HFFc6 (cell line): ENCODE measurements around the gene TMEM69. TPM values are rescaled to one million over a fixed set of nuclear protein-coding genes. Genes with fewer than 3 reads are reported as not detected.

Experiments used
- DNase-seq: peaks from one replicate; pipeline ENCODE4 v3.0.0-alpha.2; 2018
- H3K27ac Mint-ChIP-seq: 2 replicates; pipeline ENCODE4 v1.8.0; 2020; ENCODE audit warnings: mild to moderate bottlenecking, mixed read lengths
- H3K27me3 Mint-ChIP-seq: 2 replicates; pipeline ENCODE4 v1.8.0; 2021; ENCODE audit warnings: mild to moderate bottlenecking, moderate library complexity, mixed read lengths; ENCODE audit not compliant: insufficient read depth
- H3K36me3 Mint-ChIP-seq: 2 replicates; pipeline ENCODE4 v1.8.0; 2021; ENCODE audit warnings: low read depth, mixed read lengths
- H3K4me1 Mint-ChIP-seq: 2 replicates; pipeline ENCODE4 v1.8.0; 2020; ENCODE audit warnings: low read depth, mixed read lengths
- H3K4me3 Mint-ChIP-seq: 2 replicates; pipeline ENCODE4 v1.8.0; 2020; ENCODE audit warnings: mild to moderate bottlenecking, moderate library complexity, mixed read lengths
- H3K9me3 Mint-ChIP-seq: 2 replicates; pipeline ENCODE4 v1.8.0; 2020; ENCODE audit warnings: mild to moderate bottlenecking, mixed read lengths
- total RNA-seq, 6 experiments: library from RNA; stranded (reverse); fragmentation: NEBNext Ultra II Directional; extraction: Animal tissue kit (Norgen Biotek cat#: 25700); gene quantifications; 2 replicates in 1 of 6; 3 replicates in 5 of 6; pipeline ENCODE4 v1.2.3, GENCODE V29; 2021
- TF ChIP-seq, protein P1 (sequence below): fragments of 200-600 bp; sonication (generic); IDR thresholded peaks from 2 replicates; pipeline ENCODE4 v1.5.0; 2021; ENCODE audit warnings: antibody characterized with exemption, mild to moderate bottlenecking

TMEM69 gene
- total RNA-seq, 6 experiments from 2014 or later: 18.5 to 27.5 (median 22.1) TPM

DNA sequence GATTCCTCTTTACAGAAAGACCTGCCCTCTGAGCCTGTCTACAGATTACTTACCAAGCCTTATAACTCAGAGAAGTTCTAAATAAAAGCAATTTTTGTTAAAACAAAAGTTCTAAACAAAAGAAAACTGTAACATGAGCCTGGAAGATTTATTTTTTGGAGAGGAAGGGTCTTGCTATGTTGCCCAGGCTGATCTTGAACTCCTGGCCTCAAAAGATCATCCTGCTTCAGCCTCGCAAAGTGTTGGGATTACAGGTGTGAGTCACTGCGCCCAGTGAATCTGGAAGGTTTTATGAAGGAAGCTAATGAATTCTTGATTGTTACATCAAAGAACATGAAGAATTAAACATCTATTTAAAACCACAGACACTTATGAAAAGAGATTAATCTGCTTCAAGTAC is 28.8 kb upstream of the TMEM69 start:
- 0 out of 2 replicates have a peak, but pooled peaks cover 5% of the 10 kb centered on the region for H3K4me1 Mint-ChIP-seq
- no peak overlapping the region for H3K4me3 Mint-ChIP-seq
- H3K27ac Mint-ChIP-seq: no peak overlapping the region
- no peaks in the 10 kb centered on the region; the same call in 1 of the 2 replicates for H3K27me3 Mint-ChIP-seq
- DNase-seq: no peak
- TF ChIP-seq, protein P1, sequence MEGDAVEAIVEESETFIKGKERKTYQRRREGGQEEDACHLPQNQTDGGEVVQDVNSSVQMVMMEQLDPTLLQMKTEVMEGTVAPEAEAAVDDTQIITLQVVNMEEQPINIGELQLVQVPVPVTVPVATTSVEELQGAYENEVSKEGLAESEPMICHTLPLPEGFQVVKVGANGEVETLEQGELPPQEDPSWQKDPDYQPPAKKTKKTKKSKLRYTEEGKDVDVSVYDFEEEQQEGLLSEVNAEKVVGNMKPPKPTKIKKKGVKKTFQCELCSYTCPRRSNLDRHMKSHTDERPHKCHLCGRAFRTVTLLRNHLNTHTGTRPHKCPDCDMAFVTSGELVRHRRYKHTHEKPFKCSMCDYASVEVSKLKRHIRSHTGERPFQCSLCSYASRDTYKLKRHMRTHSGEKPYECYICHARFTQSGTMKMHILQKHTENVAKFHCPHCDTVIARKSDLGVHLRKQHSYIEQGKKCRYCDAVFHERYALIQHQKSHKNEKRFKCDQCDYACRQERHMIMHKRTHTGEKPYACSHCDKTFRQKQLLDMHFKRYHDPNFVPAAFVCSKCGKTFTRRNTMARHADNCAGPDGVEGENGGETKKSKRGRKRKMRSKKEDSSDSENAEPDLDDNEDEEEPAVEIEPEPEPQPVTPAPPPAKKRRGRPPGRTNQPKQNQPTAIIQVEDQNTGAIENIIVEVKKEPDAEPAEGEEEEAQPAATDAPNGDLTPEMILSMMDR: no peak
- H3K36me3 Mint-ChIP-seq: peaks cover 36% of the 10 kb centered on the region
- H3K9me3 Mint-ChIP-seq: no peaks in the 10 kb centered on the region

DNA sequence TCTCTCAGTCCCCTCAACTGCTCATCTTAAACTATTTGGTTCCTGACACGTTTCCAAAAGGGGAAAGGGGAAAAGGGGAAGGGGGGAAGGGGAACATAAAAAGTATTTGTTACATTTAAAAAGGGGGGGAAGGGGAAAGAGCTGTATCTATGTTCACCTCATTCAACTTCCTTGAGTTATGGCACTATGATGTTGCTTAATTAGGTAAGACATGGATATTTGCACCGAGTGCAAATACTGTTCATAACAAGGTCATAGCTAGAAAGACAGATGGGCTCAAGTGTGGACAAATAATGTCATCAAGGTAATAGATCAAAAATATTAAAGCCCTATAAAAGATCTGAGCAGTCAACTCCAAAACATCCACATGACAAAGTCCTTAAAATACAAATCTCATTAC is 27.6 kb upstream of the TMEM69 start:
- no peak for DNase-seq
- Mint-ChIP-seq H3K27ac (no peak overlapping the region; the same call in 1 of the 2 replicates), H3K9me3 (no peaks in the 10 kb centered on the region), H3K27me3 (no peaks in the 10 kb centered on the region), H3K4me3 (no peak overlapping the region), H3K4me1 (no peaks in the 10 kb centered on the region), H3K36me3 (peaks cover 25% of the 10 kb centered on the region)
- TF ChIP-seq, protein P1: no peak

DNA sequence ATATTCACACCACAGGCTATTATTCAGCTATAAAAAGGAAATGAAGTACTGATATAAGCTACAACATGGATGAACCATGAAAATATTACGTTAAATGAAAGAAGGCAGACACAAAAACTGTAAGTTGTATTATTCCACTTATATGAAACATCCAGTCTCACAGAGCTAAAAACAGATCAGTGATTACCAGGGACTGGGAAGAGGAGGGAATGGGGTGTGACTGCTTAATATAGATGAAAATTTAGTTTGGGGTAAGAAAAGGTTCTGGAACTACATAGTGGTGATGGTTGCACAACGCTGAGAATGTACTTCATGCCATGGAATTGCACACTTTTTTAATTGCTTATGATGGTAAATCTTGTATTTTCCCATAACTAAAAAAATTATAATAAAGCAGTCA is 21.1 kb upstream of the TMEM69 start:
- TF ChIP-seq, protein P1: no peak
- Mint-ChIP-seq H3K9me3 (no peaks in the 10 kb centered on the region), H3K4me1 (peaks cover 45% of the 10 kb centered on the region), H3K36me3 (peaks cover 5% of the 10 kb centered on the region; the same call in 1 of the 2 replicates), H3K27ac (no peak overlapping the region), H3K4me3 (no peak overlapping the region), H3K27me3 (no peaks in the 10 kb centered on the region)
- no peak for DNase-seq

DNA sequence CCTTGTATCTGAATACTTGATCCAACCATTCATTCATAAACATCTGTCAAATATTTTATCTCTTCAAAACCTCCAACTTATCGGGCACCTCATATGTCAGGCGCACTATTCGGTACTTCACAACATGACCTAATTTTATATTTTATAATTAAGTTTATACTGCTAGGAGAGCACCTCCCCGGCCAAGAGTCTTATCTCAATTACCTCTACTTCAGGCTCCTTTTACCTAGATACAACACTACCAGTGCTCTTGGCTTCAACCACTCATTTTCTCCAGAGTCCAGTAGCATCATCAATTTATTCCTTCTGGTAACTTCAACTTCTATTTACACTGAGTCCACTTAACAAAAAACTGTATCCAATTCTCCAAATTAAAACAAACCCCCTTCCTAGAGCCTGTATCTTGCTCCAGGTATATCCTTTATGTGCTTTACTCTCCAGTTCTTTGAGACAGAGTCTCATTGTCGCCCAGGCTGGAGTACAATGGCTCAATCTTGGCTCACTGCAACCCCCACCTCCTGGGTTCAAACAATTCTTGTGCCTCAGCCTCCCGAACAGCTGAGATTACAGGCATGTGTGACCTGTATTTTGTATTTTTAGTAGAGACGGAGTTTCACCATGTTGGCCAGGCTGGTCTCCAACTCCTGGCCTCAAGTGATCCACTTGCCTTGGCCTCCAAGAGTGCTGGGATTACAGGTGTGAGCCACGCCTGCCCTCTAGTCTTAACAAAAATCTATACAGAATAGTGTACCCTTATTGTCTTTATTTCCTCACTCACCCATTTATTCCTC is 20.5 kb upstream of the TMEM69 start:
- TF ChIP-seq, protein P1: no peak

DNA sequence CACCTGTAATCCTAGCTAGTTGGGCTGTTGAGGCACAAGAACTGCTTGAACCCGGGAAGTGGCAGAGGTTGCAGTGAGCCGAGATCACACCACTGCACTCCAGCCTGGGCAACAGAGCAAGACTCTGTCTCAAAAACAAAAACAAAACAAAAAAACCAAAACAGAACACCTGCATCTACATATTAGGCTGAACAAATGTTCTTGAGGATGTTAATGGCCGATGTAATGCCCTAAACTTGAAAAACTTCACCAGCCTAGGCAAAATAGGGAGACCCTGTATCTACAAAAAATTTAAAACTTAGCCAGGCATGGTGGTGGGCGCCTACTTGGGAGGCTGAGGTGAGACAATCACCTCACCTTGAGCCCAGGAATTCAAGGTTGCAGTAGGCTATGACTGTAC is 19.5 kb upstream of the TMEM69 start:
- Mint-ChIP-seq H3K36me3 (peaks cover 5% of the 10 kb centered on the region; the same call in 1 of the 2 replicates), H3K4me3 (no peak overlapping the region), H3K9me3 (no peaks in the 10 kb centered on the region), H3K4me1 (peaks cover 54% of the 10 kb centered on the region), H3K27ac (no peak overlapping the region), H3K27me3 (no peaks in the 10 kb centered on the region)
- TF ChIP-seq, protein P1: no peak
- DNase-seq: no peak

More for the DNA sequence above, 20.5 kb upstream of the TMEM69 start:
- Mint-ChIP-seq H3K4me1 (peaks cover 47% of the 10 kb centered on the region), H3K27me3 (no peaks in the 10 kb centered on the region), H3K9me3 (no peaks in the 10 kb centered on the region), H3K36me3 (peaks cover 5% of the 10 kb centered on the region; the same call in 1 of the 2 replicates), H3K27ac (no peak overlapping the region), H3K4me3 (no peak overlapping the region)
- no peak for DNase-seq
